RWPE2 (cell line): ENCODE data around the gene LRRC23.

Experiments
- ATAC-seq: fragments of 200-7000 bp; cut with Tn5 transposase; 3 replicates; pipeline ENCODE4 v1.9.1; 2021; ENCODE audit warnings: low read depth
- DNase-seq: peaks from one replicate; pipeline ENCODE4 v3.0.0-alpha.2; 2020; ENCODE audit warnings: low spot score
- H3K27ac ChIP-seq: fragments of 450-650 bp; 2 replicates; pipeline ENCODE4 v1.5.1; 2017; ENCODE audit warnings: mild to moderate bottlenecking; ENCODE audit not compliant: poor library complexity, severe bottlenecking
- H3K27me3 ChIP-seq: fragments of 250-450 bp; sonication (Bioruptor Pico); 2 replicates; pipeline ENCODE4 v1.5.1; 2021; ENCODE audit warnings: mild to moderate bottlenecking, moderate library complexity; ENCODE audit not compliant: insufficient read depth, poor library complexity, severe bottlenecking
- H3K36me3 ChIP-seq: fragments of 250-450 bp; sonication (Bioruptor Pico); 2 replicates; pipeline ENCODE4 v1.5.1; 2020; ENCODE audit warnings: low read depth, mild to moderate bottlenecking, moderate library complexity
- H3K4me1 ChIP-seq: fragments of 250-450 bp; sonication (Bioruptor Pico); 2 replicates; pipeline ENCODE4 v1.5.1; 2021; ENCODE audit warnings: mild to moderate bottlenecking, moderate library complexity; ENCODE audit not compliant: insufficient read depth, poor library complexity, severe bottlenecking
- H3K4me3 ChIP-seq: fragments of 250-450 bp; sonication (Bioruptor Pico); 2 replicates; pipeline ENCODE4 v1.5.1; 2021; ENCODE audit warnings: mild to moderate bottlenecking, moderate library complexity; ENCODE audit not compliant: severe bottlenecking
- H3K9me3 ChIP-seq: fragments of 250-450 bp; sonication (Bioruptor Pico); 2 replicates; pipeline ENCODE4 v1.5.1; 2021; ENCODE audit warnings: mild to moderate bottlenecking, moderate library complexity; ENCODE audit not compliant: severe bottlenecking
- TF ChIP-seq, protein P1 (sequence below): fragments of 450-650 bp; IDR thresholded peaks from one replicate; pipeline ENCODE4 v1.5.1; 2017; ENCODE audit warnings: mild to moderate bottlenecking, moderate library complexity; ENCODE audit not compliant: poor library complexity, severe bottlenecking

Gene LRRC23

DNA sequence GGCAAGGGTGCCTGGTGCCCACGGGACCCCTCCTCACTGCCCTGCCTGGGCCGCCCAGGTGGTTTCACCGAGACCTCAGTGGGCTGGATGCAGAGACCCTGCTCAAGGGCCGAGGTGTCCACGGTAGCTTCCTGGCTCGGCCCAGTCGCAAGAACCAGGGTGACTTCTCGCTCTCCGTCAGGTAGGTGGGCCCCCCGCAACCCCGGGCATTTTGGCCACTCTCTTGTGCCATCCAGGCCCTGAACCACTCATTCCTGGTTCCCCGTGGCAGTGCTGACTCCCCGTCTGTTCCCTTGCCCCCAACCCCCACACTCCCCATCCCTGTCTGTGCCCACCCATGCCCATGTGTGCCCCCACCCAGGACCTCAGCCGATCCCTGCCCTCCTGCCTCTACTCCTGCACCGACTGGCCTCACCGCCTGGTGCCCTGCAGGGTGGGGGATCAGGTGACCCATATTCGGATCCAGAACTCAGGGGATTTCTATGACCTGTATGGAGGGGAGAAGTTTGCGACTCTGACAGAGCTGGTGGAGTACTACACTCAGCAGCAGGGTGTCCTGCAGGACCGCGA is 47.0 kb downstream of the LRRC23 start:
- H3K4me3 ChIP-seq, result no peak overlapping the region
- peaks cover 3% of the 10 kb centered on the region for H3K4me1 ChIP-seq
- TF ChIP-seq, protein P1, sequence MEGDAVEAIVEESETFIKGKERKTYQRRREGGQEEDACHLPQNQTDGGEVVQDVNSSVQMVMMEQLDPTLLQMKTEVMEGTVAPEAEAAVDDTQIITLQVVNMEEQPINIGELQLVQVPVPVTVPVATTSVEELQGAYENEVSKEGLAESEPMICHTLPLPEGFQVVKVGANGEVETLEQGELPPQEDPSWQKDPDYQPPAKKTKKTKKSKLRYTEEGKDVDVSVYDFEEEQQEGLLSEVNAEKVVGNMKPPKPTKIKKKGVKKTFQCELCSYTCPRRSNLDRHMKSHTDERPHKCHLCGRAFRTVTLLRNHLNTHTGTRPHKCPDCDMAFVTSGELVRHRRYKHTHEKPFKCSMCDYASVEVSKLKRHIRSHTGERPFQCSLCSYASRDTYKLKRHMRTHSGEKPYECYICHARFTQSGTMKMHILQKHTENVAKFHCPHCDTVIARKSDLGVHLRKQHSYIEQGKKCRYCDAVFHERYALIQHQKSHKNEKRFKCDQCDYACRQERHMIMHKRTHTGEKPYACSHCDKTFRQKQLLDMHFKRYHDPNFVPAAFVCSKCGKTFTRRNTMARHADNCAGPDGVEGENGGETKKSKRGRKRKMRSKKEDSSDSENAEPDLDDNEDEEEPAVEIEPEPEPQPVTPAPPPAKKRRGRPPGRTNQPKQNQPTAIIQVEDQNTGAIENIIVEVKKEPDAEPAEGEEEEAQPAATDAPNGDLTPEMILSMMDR, result no peak
- DNase-seq (peak; percentile 57), ATAC-seq (no peak)
- H3K27ac ChIP-seq, result no peak overlapping the region
- H3K9me3 ChIP-seq, result no peaks in the 10 kb centered on the region
- H3K36me3 ChIP-seq, result no peaks in the 10 kb centered on the region
- H3K27me3 ChIP-seq, result no peaks in the 10 kb centered on the region

DNA sequence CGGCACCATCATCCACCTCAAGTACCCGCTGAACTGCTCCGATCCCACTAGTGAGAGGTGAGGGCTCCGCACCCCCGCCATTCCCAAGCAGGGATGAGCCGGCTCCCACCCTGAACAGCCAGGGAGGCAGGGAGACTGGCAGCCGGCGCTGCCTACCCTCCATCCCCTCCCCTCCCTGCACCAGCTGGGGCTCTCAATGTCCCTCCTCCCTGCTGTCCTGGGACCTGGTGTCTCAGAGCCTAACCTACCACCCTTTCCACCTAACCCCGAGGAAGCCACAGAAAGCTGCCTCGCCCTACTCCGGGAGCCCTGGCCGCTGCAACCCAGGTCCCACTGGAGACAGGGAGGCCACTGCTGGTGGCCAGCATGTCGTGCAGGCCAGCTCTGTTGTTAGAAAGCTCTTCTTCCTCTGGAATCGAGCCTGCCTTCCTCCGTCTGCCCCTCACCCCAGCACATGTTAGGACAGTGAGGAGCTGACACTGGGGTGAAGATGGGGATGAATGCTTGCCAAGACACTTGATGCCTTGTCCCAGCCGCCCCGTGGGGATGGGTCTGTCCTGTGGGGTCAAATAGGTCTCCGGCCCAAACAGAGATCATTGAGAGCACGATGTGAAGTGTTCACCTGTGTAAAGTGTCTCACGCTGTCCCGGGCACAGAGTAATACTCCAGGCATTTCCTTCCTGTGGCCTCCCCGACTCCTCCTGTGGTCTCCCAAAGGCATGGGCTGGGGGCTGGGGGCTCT is 47.7 kb downstream of the LRRC23 start:
- Histone ChIP-seq H3K4me1 (no peaks in the 10 kb centered on the region), H3K27me3 (no peaks in the 10 kb centered on the region), H3K27ac (no peak overlapping the region), H3K4me3 (no peak overlapping the region), H3K36me3 (no peaks in the 10 kb centered on the region), H3K9me3 (no peaks in the 10 kb centered on the region)
- peak; percentile 49 for DNase-seq
- no peak for ATAC-seq
- TF ChIP-seq, protein P1, result no peak

DNA sequence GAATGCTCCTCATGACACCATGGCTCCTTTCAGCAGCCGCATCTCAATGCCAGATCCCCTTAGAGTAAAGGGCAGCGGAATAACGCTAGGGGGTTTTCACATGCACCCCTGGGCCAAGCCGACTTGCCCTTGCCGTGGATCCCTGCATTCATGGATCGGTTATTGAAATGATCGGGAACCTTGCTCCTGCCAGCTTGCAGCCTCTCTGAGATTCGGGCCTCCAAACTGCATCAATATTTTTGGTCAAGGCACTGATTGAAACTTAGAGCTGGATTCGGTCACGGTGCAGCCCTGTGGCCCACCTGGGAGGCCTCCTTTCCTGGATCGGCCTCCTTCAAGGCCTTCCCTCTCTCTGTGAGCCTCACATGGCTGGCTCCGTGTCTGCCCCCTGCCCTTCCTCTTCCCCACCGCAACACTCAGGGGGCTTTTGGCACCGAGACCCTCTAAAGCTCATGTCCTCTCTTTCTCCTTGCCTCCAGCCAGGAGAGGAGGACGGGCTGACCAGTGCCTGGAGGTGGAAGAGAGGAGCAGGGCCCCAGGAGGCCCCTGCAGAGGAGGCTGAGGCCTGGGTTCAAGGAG is 48.3 kb downstream of the LRRC23 start:
- H3K4me3 ChIP-seq, result no peak overlapping the region

DNA sequence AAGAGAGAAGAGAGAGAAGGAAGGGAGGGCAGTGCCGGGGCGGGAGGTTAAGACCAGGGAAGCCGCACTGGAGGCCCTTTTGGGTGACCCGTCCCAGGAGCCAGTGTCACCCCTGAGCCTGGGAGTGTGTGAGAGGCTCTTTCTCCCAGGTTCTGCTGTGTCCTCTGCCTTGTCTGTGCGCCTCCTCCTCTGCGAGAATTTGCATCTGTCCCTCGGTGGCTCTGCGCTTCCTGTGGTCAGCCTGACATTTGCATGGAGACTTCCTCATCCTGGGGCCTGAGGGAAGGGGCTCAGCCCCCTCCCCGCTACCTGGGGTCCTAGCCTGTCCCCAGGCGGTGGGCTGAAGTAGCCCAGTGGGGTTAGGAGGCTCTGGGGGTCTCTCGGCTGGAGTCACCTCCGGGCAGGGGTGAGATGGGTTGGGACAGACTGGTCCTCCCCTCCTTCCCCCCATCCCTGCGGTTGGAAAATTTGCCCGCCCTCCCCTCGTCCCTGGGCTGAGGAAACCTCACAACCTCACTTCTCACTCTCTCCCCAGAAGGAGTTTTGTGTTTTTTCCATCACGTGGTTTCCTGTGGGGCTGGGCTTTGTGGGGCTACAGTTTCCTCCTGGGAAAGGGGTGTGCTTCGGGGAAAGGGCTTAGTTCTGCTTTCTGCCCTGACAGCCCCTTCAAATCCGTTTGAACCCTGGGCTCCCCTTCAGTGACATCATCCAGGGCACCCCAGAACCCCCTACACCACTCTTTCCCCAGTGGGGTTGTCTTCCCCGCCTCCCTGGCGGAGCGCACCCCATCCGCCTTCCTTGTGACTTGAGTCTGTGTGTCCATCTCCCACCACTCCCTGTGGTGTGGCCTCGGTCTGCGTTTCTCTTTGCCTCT is 49.1 kb downstream of the LRRC23 start:
- DNase-seq (no peak), ATAC-seq (no peak)
- Histone ChIP-seq H3K36me3 (no peaks in the 10 kb centered on the region), H3K27me3 (no peaks in the 10 kb centered on the region), H3K27ac (no peak overlapping the region), H3K4me1 (no peaks in the 10 kb centered on the region), H3K4me3 (no peak overlapping the region), H3K9me3 (no peaks in the 10 kb centered on the region)
- TF ChIP-seq, protein P1, result no peak

More for the DNA sequence above, 48.3 kb downstream of the LRRC23 start:
- no peaks in the 10 kb centered on the region for H3K36me3 ChIP-seq
- no peak for DNase-seq
- no peaks in the 10 kb centered on the region for H3K9me3 ChIP-seq
- H3K27me3 ChIP-seq, result no peaks in the 10 kb centered on the region
- H3K27ac ChIP-seq, result no peak overlapping the region
- H3K4me1 ChIP-seq, result no peaks in the 10 kb centered on the region
- TF ChIP-seq, protein P1, result no peak
- no peak for ATAC-seq
